Measurements from ENCODE around the gene BRPF3. TPM values are rescaled to one million over a fixed set of nuclear protein-coding genes. Genes with fewer than 3 reads are reported as not detected.

Gene BRPF3
- total and polyA plus RNA-seq, 9 of the 15 experiments (the other 6 are each of a cell fraction or from before 2014, with no cell fraction given), result 2.2 to 19.3 (median 8.0) TPM

DNA sequence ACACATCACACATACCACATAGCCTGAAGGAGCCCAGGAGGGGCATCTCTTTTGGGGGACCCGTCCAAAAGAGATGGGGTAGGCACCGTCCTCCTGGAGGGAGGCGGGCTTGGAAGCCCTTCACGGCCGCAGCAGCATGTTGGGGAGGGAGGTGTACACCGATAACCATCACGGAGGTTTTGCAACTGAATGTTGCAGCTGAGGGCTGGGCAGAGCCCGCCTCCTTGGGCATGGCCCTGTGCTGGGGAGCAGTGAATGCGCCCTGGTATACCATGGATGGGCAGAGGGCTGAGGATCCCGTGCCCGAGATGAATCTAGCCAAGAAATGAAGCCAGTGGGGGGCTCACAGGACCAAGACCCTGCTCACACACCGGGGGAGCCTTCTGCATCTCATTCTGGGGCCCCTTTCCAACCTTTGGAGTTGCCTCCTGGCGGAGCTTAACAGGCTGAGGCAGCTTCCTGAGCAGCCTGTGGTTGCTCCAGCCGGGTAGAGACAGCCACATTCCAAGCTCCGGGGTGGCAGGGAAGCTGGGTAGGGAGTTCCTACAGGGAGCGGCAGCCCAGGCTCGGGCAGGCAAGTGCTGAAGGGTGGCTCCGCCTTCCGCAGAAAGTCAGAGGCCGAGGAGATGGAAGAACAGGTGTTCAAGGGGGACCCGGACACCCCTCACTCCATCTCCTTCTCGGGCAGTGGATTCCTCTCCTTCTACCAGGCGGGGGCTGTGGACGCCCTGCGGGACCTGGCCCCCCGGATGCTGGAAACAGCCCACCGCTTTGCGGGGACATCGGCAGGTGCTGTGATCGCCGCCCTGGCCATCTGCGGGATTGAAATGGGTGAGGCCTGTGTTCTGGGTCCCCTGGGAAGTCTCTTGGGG, 73.5 kb downstream of the BRPF3 start, which contains the start of gene PNPLA1 (continued):
- no peak for TF ChIP-seq ZBED1 (IDR thresholded peaks at IDR 0.05)
- no peak for TF ChIP-seq RBM39 (optimal IDR thresholded peaks at IDR 0.05; ENCODE audit: low read depth, low read length)
- TF ChIP-seq TAF1 (IDR thresholded peaks at IDR 0.05; ENCODE audit: control insufficient read depth, extremely low read depth, insufficient read depth, low read length, severe bottlenecking), result no peak

DNA sequence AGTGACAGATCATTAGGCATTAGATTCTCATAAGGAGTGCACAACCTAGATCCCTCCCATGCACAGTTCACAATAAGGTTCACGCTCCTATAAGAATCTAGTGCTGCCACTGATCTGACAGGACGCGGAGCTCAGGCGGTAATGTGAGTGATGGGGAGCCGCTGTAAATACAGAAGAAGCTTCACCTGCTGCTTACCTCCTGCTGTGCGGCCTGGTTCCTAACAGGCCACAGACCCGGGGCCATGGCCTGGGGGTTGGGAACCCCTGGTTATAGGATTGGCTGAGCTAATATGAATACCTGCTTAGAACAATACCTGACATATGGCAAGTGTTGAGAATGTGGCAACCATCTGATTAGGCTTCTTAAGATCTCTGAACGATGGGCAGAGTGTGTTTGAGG, 75.7 kb downstream of the BRPF3 start:
- Histone ChIP-seq H2AFZ (ENCODE audit: low read depth, low read length) (no peak overlapping the region), H3K27me3 (ENCODE audit: control insufficient read depth in 2 of 2, insufficient read depth in 2 of 2, low read length in 2 of 2) (peaks cover 62 to 86% of the 10 kb centered on the region in 2 experiments), H3K4me2 (ENCODE audit: insufficient read depth, low read length) (no peak overlapping the region), H3K4me3 (no peak overlapping the region), H3K36me3 (ENCODE audit: control insufficient read depth, insufficient read depth, low read length) (no peaks in the 10 kb centered on the region), H3K9me1 (ENCODE audit: control insufficient read depth, insufficient read depth, low read length) (no peaks in the 10 kb centered on the region), H4K20me1 (replicated peaks; ENCODE audit: control insufficient read depth, insufficient read depth, low read length) (0 out of 2 replicates have a peak, but pooled peaks cover 5% of the 10 kb centered on the region), H3K9ac (ENCODE audit: insufficient read depth in 1 of 2, low read depth in 2 of 2, low read length in 2 of 2) (no peak overlapping the region), H3K27ac (ENCODE audit: extremely low read depth, low read depth, low read length) (no peak overlapping the region), H3K79me2 (ENCODE audit: control insufficient read depth, insufficient read depth, low read length) (no peaks in the 10 kb centered on the region), H3K9me3 (replicated peaks; ENCODE audit: control insufficient read depth, insufficient read depth, low read depth, low read length) (no peaks in the 10 kb centered on the region), H3K4me1 (replicated peaks in 1 of 2; ENCODE audit: control insufficient read depth in 2 of 2, insufficient read depth in 2 of 2, low read length in 2 of 2) (peaks cover 6 to 21% of the 10 kb centered on the region in 2 experiments; a peak in 4 of 5 replicates)
- no TSS peak for BruUV-seq (replicated peaks)
- WGBS (ENCODE audit: insufficient coverage, low coverage, missing lambda C conversion rate), result 17% methylated on average over 8 of the region's 8 CpGs
- intact Hi-C loops (cut with micrococcal nuclease), result no loop called here
- ATAC-seq (no peak), DNase-seq (ENCODE audit: extremely low read depth in 1 of 4, low spot score in 3 of 4) (no peak), FAIRE-seq (no peak)
- in situ Hi-C loops (cut with MboI), result no loop called here
- ChIA-PET POLR2A (interaction anchor here (0.6 to 1.8 kb wide), 6 partner anchors 9 to 410 kb away, joined by 3 to 5 read pairs (median 3); no protein-coding TSS in a partner anchor), CTCF (ENCODE audit: low intra/inter-chr PET ratio) (no interaction called here)
- no peak for TF ChIP-seq ZSCAN32 (CRISPR knock-in tag; IDR thresholded peaks at IDR 0.05)
- TF ChIP-seq, protein P1, sequence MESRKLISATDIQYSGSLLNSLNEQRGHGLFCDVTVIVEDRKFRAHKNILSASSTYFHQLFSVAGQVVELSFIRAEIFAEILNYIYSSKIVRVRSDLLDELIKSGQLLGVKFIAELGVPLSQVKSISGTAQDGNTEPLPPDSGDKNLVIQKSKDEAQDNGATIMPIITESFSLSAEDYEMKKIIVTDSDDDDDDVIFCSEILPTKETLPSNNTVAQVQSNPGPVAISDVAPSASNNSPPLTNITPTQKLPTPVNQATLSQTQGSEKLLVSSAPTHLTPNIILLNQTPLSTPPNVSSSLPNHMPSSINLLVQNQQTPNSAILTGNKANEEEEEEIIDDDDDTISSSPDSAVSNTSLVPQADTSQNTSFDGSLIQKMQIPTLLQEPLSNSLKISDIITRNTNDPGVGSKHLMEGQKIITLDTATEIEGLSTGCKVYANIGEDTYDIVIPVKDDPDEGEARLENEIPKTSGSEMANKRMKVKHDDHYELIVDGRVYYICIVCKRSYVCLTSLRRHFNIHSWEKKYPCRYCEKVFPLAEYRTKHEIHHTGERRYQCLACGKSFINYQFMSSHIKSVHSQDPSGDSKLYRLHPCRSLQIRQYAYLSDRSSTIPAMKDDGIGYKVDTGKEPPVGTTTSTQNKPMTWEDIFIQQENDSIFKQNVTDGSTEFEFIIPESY (CRISPR knock-in tag; IDR thresholded peaks at IDR 0.05), result 0 out of 2 replicates have a peak, but pooled peaks have one; percentile 47
